D341Med (cell line): ENCODE measurements around the gene BCL2.

Experiments
- DNase-seq: peaks from one replicate; pipeline ENCODE4 v3.0.0; 2012; ENCODE audit warnings: low spot score

BCL2 gene

GRCh38 chr18:63326011-63326410 is 6.4 kb upstream of the BCL2 start:
- no peak for DNase-seq

- DNase-seq = no peak
Measured at GRCh38 chr18:63325086-63325686, 5.6 kb upstream of the BCL2 start.

DNA sequence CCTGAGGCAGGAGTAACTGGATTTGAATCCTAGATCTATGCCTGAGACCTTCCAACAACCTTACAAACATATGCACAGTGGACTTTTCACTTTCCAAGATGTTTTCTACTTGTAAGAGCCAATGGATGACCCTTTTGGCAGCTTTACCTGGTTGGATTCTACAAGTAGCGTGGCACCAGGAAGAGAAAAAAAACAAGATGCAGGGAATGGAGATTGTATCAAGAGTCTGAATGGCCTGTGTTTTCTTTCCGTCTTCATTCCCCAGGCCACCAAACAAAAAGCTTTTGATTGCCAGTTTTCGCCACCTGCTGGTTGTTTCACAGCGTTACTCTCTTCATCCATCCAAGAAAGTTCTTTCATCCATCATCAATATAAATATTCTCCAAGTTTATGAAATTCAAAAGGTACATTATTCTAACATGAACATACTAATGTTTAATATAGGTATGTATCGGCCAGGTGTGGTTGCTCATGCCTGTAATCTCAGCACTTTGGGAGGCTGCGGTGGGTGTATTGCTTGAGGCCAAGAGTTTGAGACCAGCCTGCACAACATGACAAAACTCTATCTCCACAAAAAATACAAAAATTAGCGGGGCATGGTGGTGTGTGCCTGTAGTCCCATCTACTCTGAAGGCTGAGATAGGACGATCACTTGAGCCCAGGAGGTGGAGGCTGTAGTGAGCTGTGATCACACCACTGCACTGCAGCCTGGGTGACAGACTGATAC is 3.5 kb upstream of the BCL2 start:
- peak; percentile 71 for DNase-seq

DNA sequence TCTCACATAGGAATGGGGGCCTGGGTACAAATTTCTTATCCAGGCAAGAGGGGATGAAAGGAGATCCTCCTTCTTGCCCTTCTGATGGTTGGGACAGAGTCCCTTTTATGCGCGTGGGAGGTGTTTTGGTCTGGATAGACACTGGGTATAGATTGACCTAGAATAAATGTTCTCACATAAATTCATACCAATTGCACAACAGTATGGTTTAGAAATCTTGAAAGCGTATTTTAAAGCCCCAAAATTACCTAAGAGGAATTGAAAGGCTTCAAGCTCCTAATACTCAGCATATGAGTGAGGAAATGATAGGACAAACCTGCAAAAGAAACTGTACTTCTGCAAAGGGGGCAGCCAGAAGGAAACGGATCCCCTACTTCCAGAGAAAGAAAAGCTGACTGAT is 2.6 kb upstream of the BCL2 start:
- DNase-seq = no peak

- DNase-seq = no peak
Measured at GRCh38 chr18:63321291-63321690, 1.7 kb upstream of the BCL2 start.

GRCh38 chr18:63320975-63321265 is 1.4 kb upstream of the BCL2 start:
- DNase-seq = no peak

DNA sequence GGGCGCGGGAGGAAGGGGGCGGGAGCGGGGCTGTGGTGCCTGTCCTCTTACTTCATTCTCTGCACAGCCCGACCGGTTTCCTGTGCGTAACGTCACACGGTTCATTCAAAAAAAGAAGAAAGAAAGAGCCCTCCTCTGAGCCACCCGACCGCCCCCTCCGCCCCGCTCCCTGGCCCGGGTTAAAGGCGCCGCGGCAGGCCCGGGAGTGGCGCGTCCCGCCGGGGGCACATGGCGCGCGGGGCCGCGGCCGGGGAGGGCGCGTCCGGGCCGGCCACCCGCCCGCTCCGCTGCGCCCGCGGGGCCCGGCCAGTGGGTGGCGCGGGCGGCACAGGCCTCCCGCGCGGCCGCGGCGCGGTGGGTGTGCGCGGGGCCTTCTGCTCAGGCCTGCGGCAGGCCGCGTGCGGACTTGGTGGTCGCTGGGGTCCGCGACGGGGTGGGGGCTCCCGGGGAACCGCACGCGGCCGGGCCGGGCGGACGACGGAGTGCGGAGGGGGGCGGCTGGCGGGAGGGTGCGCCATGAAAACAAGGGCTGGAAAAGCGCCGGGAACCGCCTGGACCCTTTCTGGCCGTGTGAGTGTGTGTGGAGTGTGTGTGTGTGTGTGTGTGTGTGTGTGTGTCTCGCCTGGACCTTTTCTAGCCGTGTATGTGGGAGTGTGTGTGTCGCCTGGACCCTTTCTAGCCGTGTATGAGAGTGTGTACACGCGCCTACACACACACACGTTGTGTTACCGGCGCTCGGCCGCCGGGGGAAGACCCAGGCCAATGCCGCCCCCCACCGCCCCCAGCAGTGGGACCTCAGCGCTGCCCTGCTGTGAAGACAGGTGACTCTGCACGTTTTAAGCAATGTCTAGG is 780 bp upstream of the BCL2 start:
- DNase-seq = peak; percentile 92

DNA sequence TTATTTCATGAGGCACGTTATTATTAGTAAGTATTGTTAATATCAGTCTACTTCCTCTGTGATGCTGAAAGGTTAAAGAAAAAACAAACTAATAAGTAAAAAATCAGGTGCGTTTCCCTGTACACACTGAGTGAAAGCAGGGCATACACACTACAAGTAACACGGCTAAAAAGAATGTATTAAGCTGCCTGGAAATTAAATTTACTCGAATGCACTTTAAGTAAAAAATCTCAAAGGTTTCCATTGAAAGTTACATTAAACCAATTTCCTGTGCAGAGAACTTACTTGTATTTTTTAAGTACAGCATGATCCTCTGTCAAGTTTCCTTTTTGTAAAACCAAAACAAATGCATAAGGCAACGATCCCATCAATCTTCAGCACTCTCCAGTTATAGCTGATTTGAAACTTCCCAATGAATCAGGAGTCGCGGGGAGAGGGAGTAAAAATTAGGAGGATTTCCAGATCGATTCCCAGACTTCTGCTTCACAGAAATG is 633 bp downstream of the BCL2 start:
- no peak for DNase-seq

GRCh38 chr18:63317982-63318888 is 1.3 kb downstream of the BCL2 start:
- peak; percentile 47 for DNase-seq

GRCh38 chr18:63317556-63317946 is 2.0 kb downstream of the BCL2 start:
- DNase-seq = no peak

GRCh38 chr18:63316612-63317555 is 2.7 kb downstream of the BCL2 start:
- no peak for DNase-seq

DNA sequence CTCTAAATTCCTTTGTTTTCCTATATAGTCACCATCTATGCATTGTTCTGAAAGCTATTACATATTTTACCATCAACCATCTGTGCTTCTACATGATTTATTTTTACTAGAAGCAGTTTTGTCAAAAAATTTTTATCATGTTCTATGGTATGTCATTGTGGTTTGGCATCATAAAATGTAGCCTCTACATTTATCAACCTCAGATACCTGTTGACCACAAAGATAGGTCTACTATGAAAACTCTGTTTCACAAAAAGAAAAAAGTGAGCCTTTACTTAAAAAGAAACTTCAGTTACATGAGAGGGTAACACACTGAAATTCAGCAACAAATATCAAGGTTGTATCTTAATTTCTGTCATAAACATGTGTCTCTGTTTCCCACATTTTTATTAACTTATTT is 3.7 kb downstream of the BCL2 start:
- no peak for DNase-seq

GRCh38 chr18:63315131-63315662 is 4.4 kb downstream of the BCL2 start:
- no peak for DNase-seq

DNA sequence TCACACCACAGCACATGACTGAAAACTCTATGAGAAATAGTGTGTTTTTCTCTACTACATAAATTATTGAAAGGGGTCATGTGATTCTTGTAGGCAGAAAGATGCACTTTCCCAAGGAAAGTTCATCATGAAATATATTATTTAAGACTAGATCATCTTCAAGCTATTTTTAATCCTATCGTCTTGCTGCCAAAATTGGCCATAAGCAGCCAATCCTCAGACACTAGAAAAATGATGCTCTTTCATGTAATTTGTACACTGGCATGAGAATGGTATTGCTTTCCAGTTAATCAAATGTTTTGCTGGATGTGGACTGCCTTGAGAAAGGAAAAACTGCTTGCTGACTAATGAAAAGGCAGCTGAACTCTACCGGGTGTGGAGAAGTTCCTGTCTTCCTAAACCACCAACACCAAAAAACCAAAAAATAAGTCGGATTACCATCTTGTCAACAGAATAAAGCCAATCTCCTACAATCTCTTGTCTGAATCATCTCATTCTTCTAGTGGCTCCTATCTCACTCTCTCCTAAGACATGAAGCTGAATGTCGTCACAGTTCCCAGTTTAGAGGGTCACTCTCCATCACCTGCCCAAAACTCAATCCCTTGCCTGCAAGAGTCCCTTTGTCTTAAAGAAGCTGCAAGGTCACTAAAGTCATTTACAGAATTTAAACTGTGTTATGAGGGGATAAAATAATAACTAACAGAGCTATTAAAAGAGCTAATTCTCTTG is 5.3 kb downstream of the BCL2 start:
- no peak for DNase-seq

- no peak for DNase-seq
Measured at GRCh38 chr18:63313396-63313917, 6.1 kb downstream of the BCL2 start.

GRCh38 chr18:63312737-63313395 is 6.7 kb downstream of the BCL2 start:
- DNase-seq = no peak

- no peak for DNase-seq
Measured at GRCh38 chr18:63312019-63312409, 7.6 kb downstream of the BCL2 start.

DNA sequence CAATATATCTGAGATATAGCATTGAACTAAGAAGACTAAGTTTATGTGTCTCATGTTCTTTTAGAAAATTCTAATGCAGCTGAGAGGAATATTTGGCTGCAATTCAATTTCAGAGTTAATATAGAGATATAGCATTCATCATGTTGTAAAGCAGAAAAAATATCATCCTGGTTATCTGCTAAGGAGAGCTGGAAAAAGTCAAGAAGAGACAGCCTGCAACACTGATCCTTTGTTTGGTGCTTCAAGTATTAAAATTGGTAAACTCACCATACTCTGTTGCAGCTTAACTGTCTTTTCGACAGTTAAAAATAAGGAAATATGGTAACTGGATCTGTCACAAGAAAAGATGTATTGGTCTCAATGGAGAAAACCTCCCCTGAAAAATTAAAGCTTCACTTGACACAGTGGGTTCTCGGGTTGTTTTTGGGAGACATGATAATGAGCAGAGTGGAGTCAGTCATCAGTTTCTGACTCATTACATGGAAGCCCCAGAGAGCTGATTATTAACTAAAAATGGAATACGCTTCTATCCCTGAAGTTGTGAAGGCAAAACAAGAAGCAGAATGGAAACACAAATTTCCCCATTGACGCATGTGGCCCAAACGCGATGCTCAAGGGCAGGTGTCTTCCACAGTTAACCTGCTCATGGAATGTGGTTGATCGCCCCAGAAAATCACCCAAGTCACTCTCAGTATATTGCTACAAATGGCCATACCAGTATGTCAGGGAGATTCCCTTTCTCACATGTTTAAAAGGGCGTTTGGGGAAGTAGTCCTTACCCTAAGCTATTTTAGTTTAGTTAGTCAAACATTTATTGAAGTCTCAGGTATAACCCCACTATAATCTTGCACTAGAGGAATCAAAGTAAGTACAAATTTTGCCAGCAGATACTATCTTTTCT is 8.2 kb downstream of the BCL2 start:
- no peak for DNase-seq
